HEK293T (cell line): ENCODE data around the gene ITGAD.

Source experiments
- BHLHE40 ChIP-seq: fragments of 450-650 bp; IDR thresholded peaks from 2 replicates; pipeline ENCODE4 v1.6.1; 2016; ENCODE audit warnings: mild to moderate bottlenecking, moderate library complexity, borderline replicate concordance
- ELF4 ChIP-seq: fragments of 450-650 bp; IDR thresholded peaks from 2 replicates; pipeline ENCODE4 v1.6.1; 2017; ENCODE audit warnings: antibody characterized with exemption
- FOXA1 ChIP-seq: fragments of 450-650 bp; IDR thresholded peaks from 2 replicates; pipeline ENCODE4 v1.6.1; 2016; ENCODE audit warnings: mild to moderate bottlenecking
- FOXM1 ChIP-seq: fragments of 450-650 bp; IDR thresholded peaks from 2 replicates; pipeline ENCODE4 v1.6.1; 2017; ENCODE audit warnings: mild to moderate bottlenecking, borderline replicate concordance
- PKNOX1 ChIP-seq: fragments of 450-650 bp; IDR thresholded peaks from 2 replicates; pipeline ENCODE4 v1.6.1; 2016
- SP1 ChIP-seq: fragments of 450-650 bp; IDR thresholded peaks from 2 replicates; pipeline ENCODE4 v1.6.1; 2017
- SUZ12 ChIP-seq: fragments of 450-650 bp; IDR thresholded peaks from 2 replicates; pipeline ENCODE4 v1.6.1; 2016; ENCODE audit warnings: mild to moderate bottlenecking
- TARDBP ChIP-seq: fragments of 450-650 bp; IDR thresholded peaks from 2 replicates; pipeline ENCODE4 v1.6.1; 2016

- TF ChIP-seq FOXA1 (no peak), ELF4 (no peak), SP1 (no peak), BHLHE40 (no peak), TARDBP (no peak), FOXM1 (no peak), PKNOX1 (no peak), SUZ12 (no peak)
Observed at GRCh38 chr16:31474173-31474714, 81.1 kb downstream of the ITGAD start.
